ENCODE data around the gene DSTN.

Gene DSTN

GRCh38 chr20:17613328-17614175, 43.7 kb downstream of the DSTN start:
- DNase-seq, result no peak

GRCh38 chr20:17614176-17614811, 44.4 kb downstream of the DSTN start:
- no peak for DNase-seq

- no peak for DNase-seq
Measured at GRCh38 chr20:17614812-17615644, 45.2 kb downstream of the DSTN start.

- DNase-seq, result no peak
Measured at GRCh38 chr20:17615645-17616479, 46.0 kb downstream of the DSTN start.

GRCh38 chr20:17616480-17617211, 46.8 kb downstream of the DSTN start:
- DNase-seq, result no peak

- peak; percentile 75 for DNase-seq
Measured at GRCh38 chr20:17617212-17617867, 47.5 kb downstream of the DSTN start.

- DNase-seq, result peak; percentile 75
Measured at GRCh38 chr20:17617868-17618672, 48.2 kb downstream of the DSTN start.

GRCh38 chr20:17618673-17619013, 48.8 kb downstream of the DSTN start:
- DNase-seq, result no peak

GRCh38 chr20:17619351-17620093, 49.6 kb downstream of the DSTN start:
- no peak for DNase-seq

GRCh38 chr20:17620371-17621228, 50.7 kb downstream of the DSTN start:
- no peak for DNase-seq

- no peak for DNase-seq
Measured at GRCh38 chr20:17621229-17621968, 51.5 kb downstream of the DSTN start.

GRCh38 chr20:17622086-17622850, 52.4 kb downstream of the DSTN start:
- no peak for DNase-seq

- no peak for DNase-seq
Measured at GRCh38 chr20:17622851-17623508, 53.1 kb downstream of the DSTN start.

- DNase-seq, result no peak
Measured at GRCh38 chr20:17624070-17624469, 54.2 kb downstream of the DSTN start.

GRCh38 chr20:17624551-17625245, 54.8 kb downstream of the DSTN start:
- no peak for DNase-seq

Measured in NCI-H1105 (cell line).